Neural progenitor cell (in vitro differentiated cells): ENCODE data around the gene LDAF1.

Experiments used
- CTCF ChIP-seq: fragments of 200-600 bp; sonication (generic); IDR thresholded peaks from 2 replicates; pipeline ENCODE4 v1.5.1; 2017; ENCODE audit warnings: antibody characterized with exemption, mild to moderate bottlenecking
- EZH2phosphoT487 ChIP-seq: fragments of 200-600 bp; sonication (generic); IDR thresholded peaks from 2 replicates; pipeline ENCODE4 v1.6.1; 2017; ENCODE audit warnings: antibody characterized with exemption

GRCh38 chr16:21167929-21168602 is 9.6 kb downstream of the LDAF1 start:
- TF ChIP-seq CTCF = no peak
- TF ChIP-seq EZH2phosphoT487 = no peak
